GM19023 (cell line): ENCODE measurements around the gene MEIS3.
"Not testable (repeated sequence)": the region's sequence is repeated elsewhere in the genome, so short reads cannot be mapped to it uniquely, and the experiment has no call there.

Experiments
- ATAC-seq: cut with Tn5 transposase; IDR thresholded peaks from one replicate; pipeline ENCODE4 v1.9.1; 2021; ENCODE audit warnings: mild to moderate bottlenecking, moderate library complexity; ENCODE audit not compliant: unreplicated experiment

The MEIS3 gene

DNA sequence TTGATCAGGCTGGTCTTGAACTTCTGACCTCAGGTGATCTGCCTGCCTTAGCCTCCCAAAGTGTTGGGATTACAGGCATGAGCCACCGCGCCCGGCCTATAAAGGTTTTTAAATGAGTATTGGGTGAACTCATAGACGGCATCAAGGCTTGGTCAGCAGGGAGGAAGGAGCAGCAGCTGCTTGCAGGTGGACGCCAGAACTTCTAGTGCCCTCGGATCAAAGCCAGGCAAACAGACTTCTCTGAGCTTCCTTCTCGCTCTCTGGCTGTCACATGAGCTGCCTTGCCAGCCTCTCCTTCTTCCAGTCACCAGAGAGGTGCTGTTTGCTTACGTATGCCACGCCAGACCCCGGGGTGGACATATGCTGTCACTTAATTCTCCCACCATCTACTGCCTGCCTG lies 53.9 kb downstream of the MEIS3 start:
- not testable (repeated sequence) for ATAC-seq

DNA sequence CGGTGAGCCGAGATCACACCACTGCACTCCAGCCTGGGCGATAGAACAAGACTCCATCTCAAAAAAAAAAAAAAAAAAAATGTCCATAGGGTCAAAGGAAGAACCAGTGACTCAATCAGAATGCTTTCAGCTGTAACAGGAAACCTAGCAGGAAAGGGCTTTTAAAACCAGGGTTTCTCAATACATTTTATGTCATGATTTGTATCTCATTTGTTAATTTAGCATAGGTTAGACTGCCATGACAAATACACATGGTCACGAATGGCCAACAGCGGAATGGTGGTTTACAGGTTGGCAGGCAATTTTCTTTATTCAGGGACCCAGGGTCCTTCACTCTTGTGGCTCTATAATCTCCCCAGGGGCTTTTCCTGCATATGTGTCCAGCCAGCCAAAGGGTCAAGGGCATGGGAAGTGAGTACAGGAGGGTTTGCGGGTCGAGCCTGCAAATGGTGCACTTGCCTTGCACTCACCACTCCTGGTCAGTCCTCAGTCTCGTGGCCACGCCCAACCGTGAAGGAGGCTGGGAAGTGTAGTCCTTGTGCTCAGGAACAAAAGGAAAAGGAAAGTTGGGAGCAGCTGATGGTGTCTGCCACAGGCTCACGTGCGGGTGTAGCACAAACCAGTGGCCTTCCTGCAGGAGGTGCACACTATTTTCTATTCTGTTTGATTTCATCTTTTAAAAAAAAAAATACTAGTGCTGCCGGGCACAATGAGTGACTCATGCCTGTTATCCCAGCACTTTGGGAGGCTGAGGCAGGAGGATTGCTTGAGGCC lies 55.4 kb downstream of the MEIS3 start:
- ATAC-seq = no peak

DNA sequence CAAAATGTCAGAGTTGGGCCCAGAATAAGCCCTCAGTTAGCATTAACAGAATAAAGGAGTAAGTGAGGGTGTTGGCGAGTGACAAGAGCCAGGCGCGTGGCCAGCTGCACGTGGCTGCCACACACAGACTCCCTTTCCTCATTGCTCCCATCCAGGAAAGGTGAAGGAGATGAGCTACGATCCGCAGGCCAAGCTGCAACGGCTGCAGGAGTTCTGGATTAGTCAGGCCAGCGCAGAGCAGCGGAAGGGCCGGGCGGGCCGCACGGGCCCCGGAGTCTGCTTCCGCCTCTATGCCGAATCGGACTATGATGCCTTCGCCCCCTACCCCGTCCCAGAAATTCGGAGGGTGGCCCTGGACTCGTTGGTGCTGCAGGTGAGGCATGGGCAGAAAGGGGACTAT lies 57.0 kb downstream of the MEIS3 start:
- ATAC-seq = no peak

DNA sequence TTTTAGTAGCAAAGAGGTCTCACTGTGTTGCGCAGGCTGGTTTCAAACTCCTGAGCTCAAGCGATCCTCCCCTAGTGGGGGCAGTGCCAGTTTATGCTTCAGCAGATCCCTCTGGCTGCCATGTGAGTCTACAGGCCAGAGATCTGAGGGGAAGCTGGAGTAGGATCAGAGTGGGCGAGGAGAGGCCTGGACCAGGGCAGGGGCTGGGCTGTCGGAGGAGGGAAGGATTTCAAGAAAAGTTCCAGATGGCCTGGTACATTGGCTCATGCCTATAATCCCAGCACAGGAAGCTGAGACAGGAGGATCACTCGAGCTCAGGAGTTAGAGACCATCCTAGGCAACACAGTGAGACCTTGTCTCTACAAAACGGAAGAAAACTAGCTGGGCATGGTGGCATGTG lies 60.4 kb downstream of the MEIS3 start:
- no peak for ATAC-seq

DNA sequence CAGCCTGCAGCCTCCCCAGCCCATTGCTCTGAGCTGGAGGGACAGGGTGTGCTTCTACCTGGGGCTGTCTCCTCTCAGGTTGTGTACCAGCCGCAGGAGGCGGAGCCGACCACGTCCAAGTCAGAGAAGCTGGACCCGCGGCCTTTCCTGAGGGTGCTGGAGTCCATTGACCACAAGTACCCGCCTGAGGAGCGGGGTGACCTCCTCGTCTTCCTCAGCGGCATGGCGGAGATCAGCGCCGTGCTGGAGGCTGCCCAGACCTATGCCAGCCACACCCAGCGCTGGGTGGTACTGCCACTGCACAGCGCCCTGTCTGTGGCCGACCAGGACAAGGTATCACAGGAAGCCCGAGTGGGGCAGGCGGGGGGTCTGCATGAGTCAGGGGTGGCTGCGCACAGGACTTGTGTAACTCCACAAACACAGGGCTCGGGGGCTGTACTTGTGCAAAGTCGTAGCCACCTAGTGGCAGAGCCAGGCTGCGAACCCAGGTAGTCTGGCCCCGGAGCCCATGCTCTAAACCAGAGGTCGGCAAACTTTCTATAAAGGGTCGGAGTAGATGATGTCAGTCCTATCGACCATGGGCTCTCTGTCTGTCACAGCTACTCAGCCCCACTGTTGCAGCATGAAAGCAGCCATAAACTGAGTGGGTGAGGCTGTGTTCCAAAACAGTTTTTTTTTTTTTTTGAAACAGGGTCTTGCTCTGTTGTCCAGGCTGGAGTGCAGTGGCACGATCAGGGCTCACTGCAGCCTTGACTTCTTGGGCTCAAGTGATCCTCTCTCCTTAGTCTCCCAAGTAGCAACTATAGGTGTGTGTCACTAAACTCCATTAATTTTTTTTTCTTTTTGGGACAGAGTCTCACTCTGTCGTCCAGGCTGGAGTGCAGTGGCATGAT lies 61.3 kb downstream of the MEIS3 start:
- no peak for ATAC-seq

DNA sequence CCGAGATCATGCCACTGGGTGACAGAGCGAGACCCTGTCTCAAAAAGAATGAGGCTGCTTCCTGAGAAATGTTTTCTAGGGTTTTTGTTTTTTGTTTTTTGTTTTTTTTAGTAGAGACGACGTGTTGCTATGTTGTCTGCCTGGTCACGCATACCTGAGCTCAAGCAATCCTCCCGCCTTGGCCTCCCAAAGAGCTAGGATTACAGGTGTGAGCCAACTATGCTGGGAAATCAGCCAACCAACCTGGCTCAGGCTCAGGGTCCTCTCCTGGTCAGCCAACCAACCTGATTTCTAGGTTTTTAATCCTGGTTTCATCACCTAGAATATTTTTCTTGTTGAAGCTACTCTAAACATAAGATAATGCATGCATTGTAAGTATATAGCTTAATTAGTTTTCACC lies 62.4 kb downstream of the MEIS3 start:
- no peak for ATAC-seq

DNA sequence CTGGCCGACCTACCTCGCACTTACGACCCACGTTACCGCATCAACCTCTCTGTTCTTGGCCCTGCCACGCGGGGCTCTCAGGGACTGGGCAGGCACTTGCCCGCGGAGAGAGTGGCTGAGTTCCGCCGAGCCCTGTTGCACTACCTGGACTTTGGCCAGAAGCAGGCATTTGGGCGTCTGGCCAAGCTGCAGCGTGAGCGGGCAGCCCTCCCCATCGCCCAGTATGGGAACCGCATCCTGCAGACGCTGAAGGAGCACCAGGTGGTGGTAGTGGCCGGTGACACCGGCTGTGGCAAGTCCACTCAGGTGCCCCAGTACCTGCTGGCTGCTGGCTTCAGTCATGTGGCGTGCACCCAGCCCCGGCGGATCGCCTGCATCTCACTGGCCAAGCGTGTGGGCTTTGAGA lies 66.0 kb downstream of the MEIS3 start:
- no peak for ATAC-seq
